Right ventricle myocardium superior (tissue), 1 donor: ENCODE data around the gene PLCB3. TPM values are rescaled to one million over a fixed set of nuclear protein-coding genes. Genes with fewer than 3 reads are reported as not detected.

ENCODE experiments used
- ATAC-seq: fragments of 200-7000 bp; cut with Tn5 transposase; one replicate; pipeline ENCODE4 v1.9.1; 2020; ENCODE audit warnings: mild to moderate bottlenecking; ENCODE audit not compliant: poor library complexity
- DNase-seq: peaks from one replicate; pipeline ENCODE4 v3.0.0-alpha.2; 2020
- intact Hi-C: fragments of 100-400 bp; cut with DNase I; formaldehyde crosslinking; loops from one replicate; pipeline ENCODE4 v1.11.2; 2022
- total RNA-seq: library from RNA; stranded (reverse); fragmentation: NEBNext Ultra II Directional; extraction: Animal tissue kit (Norgen Biotek cat#: 25700); gene quantifications from one replicate; pipeline ENCODE4 v1.2.1, GENCODE V29; 2021
- donor health status: DM: no; HTN: yes; CAD: no; lungs with severe emphysema.

Gene PLCB3
- total RNA-seq, 1 donor from 2014 or later = 11.3 TPM

DNA sequence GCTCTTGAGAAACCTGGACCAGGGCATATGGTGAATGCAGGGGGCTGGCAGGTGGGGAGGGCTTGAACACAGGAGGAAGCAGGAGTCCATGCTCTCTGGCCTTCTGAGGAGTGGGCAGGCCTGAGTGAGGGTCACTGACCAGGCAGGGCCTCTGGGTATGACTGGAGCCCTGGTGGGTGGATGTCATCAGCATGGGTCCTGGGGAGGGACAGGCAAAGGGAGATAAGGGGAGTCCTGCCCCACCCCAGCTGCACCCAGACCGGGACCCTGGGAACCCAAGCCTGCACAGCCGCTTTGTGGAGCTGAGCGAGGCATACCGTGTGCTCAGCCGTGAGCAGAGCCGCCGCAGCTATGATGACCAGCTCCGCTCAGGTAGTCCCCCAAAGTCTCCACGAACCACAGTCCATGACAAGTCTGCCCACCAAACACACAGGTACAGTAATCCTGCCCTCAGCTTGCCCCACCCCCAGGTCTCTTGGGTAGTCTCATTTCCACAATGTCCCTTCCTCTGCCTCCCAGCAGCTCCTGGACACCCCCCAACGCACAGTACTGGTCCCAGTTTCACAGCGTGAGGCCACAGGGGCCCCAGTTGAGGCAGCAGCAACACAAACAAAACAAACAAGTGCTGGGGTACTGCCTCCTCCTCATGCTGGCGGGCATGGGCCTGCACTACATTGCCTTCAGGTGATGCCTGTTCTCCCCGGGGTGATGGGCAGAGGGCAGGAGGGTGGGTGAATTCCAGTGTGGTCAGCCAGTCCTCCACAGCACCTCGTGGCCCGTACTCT, 19.0 kb upstream of the PLCB3 start:
- intact Hi-C loops = no loop called here
- DNase-seq (no peak), ATAC-seq (no peak)

GRCh38 chr11:64232967-64233315, 18.4 kb upstream of the PLCB3 start:
- intact Hi-C loops = no loop called here
- DNase-seq = no peak
- ATAC-seq = no peak

- intact Hi-C loops = no loop called here
- peak; percentile 66 for ATAC-seq
- peak; percentile 85 for DNase-seq
These were observed 17.3 kb upstream of the PLCB3 start, which contains the start of gene VEGFB for GRCh38 chr11:64233913-64234586. VEGFB (plus strand) TSS chr11:64234584; CDS start chr11:64234834, 250 bp downstream.

GRCh38 chr11:64234647-64235379, 16.5 kb upstream of the PLCB3 start:
- intact Hi-C loops = no loop called here
- DNase-seq (peak; percentile 73), ATAC-seq (peak; percentile 33)

GRCh38 chr11:64235437-64236161, 15.7 kb upstream of the PLCB3 start:
- DNase-seq (peak; percentile 46), ATAC-seq (no peak)
- intact Hi-C loops = no loop called here

GRCh38 chr11:64237484-64237951, 13.8 kb upstream of the PLCB3 start:
- DNase-seq (peak; percentile 40), ATAC-seq (no peak)
- intact Hi-C loops = no loop called here

GRCh38 chr11:64238076-64238475, 13.3 kb upstream of the PLCB3 start:
- no peak for ATAC-seq
- intact Hi-C loops = no loop called here
- no peak for DNase-seq

DNA sequence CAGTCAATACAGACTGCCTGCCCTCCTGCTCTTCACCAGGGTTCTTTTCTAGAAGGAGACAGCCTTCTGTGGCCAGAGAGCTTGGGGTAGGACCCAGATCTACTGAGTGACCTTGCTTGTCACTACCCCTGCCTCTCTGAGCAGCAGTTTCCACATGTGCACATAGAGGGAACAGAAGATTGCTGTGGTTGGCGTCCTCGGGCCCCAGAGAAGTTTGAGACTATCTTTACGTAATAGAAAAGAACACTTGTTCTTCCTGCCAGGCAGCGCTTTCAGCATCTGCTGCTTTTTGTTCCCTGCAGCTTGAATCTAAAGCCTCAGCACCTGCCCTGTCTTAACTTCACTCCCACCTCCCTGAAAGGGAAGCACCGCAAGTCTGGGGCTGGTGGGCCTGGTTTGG, 12.3 kb upstream of the PLCB3 start:
- intact Hi-C loops = no loop called here
- DNase-seq = peak; percentile 35

DNA sequence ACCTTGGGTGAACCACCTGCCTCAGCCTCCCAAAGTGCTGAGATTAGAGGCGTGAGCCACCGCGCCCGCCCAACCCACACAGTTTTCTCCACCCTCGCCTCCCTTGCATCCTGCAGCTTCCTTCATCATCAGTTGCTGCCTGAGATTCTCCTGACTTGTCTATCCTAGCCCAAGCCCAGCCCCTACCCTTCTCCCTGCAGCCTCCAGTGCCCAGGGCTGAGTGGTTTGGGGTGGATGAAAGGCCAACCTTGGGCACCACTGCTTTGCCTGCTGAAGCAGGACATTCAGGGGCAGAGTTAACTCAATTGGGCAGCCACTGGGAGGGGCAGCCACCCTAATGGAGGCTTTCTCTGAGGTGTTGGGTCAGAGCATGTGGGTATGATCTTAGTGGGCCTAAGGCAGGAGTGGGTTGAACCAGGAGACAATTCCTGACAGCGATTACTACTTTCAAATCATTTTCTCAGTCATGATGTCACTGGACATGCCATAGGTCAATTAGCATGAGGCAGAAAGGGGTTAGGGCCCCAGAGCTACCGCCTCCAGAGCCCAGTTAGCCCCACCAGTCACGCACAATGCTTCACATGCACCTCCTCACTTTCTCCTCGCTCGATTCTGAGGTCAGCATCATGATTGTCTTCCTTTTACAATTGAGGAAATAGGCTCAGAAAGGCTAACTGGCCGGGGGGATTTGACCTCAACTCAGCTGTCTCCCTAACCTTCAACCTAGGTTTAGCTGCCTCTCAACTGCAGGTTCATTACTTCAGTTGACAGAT, 11.5 kb upstream of the PLCB3 start:
- intact Hi-C loops = no loop called here
- no peak for DNase-seq

More for the DNA sequence above, 12.3 kb upstream of the PLCB3 start:
- no peak for ATAC-seq

GRCh38 chr11:64240435-64241240, 10.7 kb upstream of the PLCB3 start, which contains the start of gene FKBP2:
FKBP2 (plus strand) TSS chr11:64241095; CDS start chr11:64242388, 1,293 bp downstream.
- DNase-seq (peak; percentile 98), ATAC-seq (peak; percentile 77)
- intact Hi-C loops = no loop called here

More for the DNA sequence above, 11.5 kb upstream of the PLCB3 start:
- ATAC-seq = no peak

DNA sequence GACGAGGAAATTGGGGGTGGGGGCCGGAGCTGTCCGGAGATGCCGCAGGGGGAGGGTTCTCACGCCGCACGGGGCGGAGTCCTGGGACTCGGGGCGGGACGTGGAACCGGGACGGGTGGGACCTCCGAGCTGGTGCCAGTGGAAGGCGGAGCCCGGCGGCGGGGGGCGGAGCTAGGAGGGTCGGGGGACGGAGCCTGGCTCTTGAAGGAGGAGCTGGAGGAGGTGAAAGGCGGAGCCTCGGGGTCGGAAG, 10.2 kb upstream of the PLCB3 start:
- peak; percentile 100 for DNase-seq
- peak; percentile 84 for ATAC-seq
- intact Hi-C loops = no loop called here

- ATAC-seq (peak; percentile 3), DNase-seq (peak; percentile 67)
- intact Hi-C loops = no loop called here
These were observed 9.6 kb upstream of the PLCB3 start for GRCh38 chr11:64241491-64242374.

DNA sequence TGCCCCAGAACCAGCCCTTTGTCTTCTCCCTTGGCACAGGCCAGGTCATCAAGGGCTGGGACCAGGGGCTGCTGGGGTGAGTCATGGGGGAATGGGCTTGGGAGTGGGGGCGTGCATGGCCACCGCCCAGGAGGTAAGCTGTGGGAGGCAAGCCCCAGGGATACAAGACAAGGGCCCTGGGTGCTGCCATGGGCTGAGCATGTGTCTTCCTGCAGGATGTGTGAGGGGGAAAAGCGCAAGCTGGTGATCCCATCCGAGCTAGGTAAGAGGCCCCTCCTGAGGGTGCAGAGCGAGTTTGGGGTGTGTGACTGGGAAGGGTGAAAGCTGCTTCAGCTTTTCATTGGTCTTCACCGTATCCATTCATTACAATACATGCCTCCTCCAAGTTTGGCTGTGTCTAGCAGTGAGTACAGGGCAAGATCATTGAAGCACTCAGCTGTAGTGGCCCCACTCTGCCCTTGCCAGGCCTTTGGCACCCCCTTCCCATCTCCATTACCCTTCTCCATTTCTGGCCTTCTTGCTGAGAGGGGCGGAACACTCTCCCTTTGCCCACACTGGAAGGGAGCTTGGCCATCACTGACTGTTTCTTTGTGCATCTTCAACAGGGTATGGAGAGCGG, 8.0 kb upstream of the PLCB3 start:
- ATAC-seq = no peak
- DNase-seq = no peak
- intact Hi-C loops = no loop called here

- intact Hi-C loops = no loop called here
- no peak for ATAC-seq
- DNase-seq = no peak
These were observed 7.2 kb upstream of the PLCB3 start for GRCh38 chr11:64244107-64244506.

DNA sequence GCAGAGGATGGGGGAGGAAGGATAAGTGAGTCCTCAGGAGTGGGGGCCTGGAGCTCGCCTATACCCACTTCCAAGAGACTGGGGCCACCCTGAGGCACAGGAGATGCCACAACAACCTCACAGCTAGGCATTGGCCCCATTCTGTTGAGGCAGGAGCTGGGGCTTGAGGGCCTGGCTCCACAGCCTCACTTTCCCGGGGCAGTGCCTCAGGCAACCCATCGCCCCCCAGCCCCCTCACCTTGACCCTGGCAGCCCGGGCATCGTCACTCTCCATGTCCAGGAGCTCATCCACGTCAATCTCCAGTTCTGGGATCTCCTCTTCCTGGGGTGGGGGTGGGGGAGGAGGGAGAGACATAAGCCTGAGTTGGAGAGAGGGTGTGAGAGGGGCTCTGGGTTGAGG, 6.4 kb upstream of the PLCB3 start:
- DNase-seq (no peak), ATAC-seq (no peak)
- intact Hi-C loops = no loop called here

DNA sequence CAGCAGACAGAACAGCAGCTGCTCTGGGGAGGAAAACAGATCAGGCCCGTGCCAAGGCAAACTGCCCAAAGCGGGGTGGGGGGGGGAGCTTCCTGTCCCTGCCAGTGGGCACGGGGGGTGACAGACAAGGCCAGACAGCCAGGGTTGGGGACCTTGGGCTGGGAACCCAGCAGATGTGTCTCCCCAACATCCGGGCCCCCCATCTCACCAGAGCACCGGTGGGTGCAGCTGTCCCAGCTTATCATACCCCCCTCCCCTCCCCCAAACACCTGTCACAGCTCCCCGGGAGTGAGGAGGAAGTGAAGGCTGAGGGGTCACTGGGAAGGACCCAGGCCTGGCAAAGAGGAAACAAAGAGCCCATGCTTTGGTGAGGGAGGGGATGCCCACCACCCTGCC, 5.9 kb upstream of the PLCB3 start:
- no peak for ATAC-seq
- DNase-seq = no peak
- intact Hi-C loops = no loop called here
